Keratinocyte (primary cell): ENCODE measurements around the gene SEMA3F. TPM values are rescaled to one million over a fixed set of nuclear protein-coding genes. Genes with fewer than 3 reads are reported as not detected.

Experiments used
- DNase-seq: peaks from one replicate; pipeline ENCODE4 v3.0.0-alpha.2; 2011; ENCODE audit warnings: low read depth, missing footprints, low spot score
- FAIRE-seq: peaks from 2 replicates; lab custom pipeline; 2011; peaks lifted over from hg19 to GRCh38; lab: Jason Lieb, UNC
- H2AFZ ChIP-seq: 2 replicates; pipeline ENCODE4 v1.6.0; 2012; ENCODE audit warnings: low read length, control low read depth, inconsistent platforms; ENCODE audit not compliant: control insufficient read depth
- H3K27ac ChIP-seq: 2 replicates; pipeline ENCODE4 v1.5.1; 2011; ENCODE audit warnings: low read length; ENCODE audit not compliant: control insufficient read depth, insufficient read depth
- H3K27me3 ChIP-seq: 3 replicates; pipeline ENCODE4 v1.6.0; 2011; ENCODE audit warnings: low read length; ENCODE audit not compliant: control insufficient read depth, insufficient read depth; ENCODE audit errors: extremely low read depth
- H3K36me3 ChIP-seq, 2 experiments: 2 replicates in 1 of 2; 3 replicates in 1 of 2; pipeline ENCODE4 v1.5.1; 2011; ENCODE audit warnings: low read length in 2 of 2, mild to moderate bottlenecking in 1 of 2; ENCODE audit not compliant: control insufficient read depth in 2 of 2, insufficient read depth in 2 of 2; ENCODE audit errors: extremely low read depth in 1 of 2
- H3K4me1 ChIP-seq: 3 replicates; pipeline ENCODE4 v1.5.1; 2011; ENCODE audit warnings: low read length; ENCODE audit not compliant: control insufficient read depth, insufficient read depth; ENCODE audit errors: extremely low read depth
- H3K4me2 ChIP-seq: 3 replicates; pipeline ENCODE4 v1.6.0; 2011; ENCODE audit warnings: low read depth, low read length; ENCODE audit not compliant: control insufficient read depth, insufficient read depth; ENCODE audit errors: extremely low read depth
- H3K4me3 ChIP-seq, 3 experiments: fragments of 200-600 bp in 1 of 3; sonication (generic) in 1 of 3; 2 replicates in 2 of 3; 3 replicates in 1 of 3; pipeline ENCODE4 v1.5.1; 2011 to 2016; ENCODE audit warnings: low read length in 3 of 3, mild to moderate bottlenecking in 3 of 3, control low read depth in 2 of 3, inconsistent platforms in 1 of 3, low read depth in 1 of 3, mixed read lengths in 1 of 3, mixed run types in 1 of 3, moderate library complexity in 1 of 3; ENCODE audit not compliant: control insufficient read depth in 2 of 3, insufficient read depth in 2 of 3; ENCODE audit errors: extremely low read depth in 1 of 3
- H3K79me2 ChIP-seq: 2 replicates; pipeline ENCODE4 v1.6.0; 2012; ENCODE audit warnings: low read length; ENCODE audit not compliant: control insufficient read depth, insufficient read depth
- H3K9ac ChIP-seq: 3 replicates; pipeline ENCODE4 v1.6.0; 2011; ENCODE audit warnings: low read length; ENCODE audit not compliant: control insufficient read depth, insufficient read depth; ENCODE audit errors: extremely low read depth
- H3K9me1 ChIP-seq: 3 replicates; pipeline ENCODE4 v1.6.0; 2011; ENCODE audit warnings: low read length; ENCODE audit not compliant: control insufficient read depth, insufficient read depth; ENCODE audit errors: extremely low read depth
- H3K9me3 ChIP-seq: 2 replicates; pipeline ENCODE4 v1.5.1; 2012; ENCODE audit warnings: low read depth, low read length; ENCODE audit not compliant: control insufficient read depth
- H4K20me1 ChIP-seq: 3 replicates; pipeline ENCODE4 v1.6.0; 2011; ENCODE audit warnings: low read length; ENCODE audit not compliant: control insufficient read depth, insufficient read depth; ENCODE audit errors: extremely low read depth
- EZH2 ChIP-seq: IDR thresholded peaks from one replicate; pipeline ENCODE4 v1.6.1; 2012; ENCODE audit warnings: inconsistent platforms, mild to moderate bottlenecking, low read length, moderate library complexity
- dilution Hi-C: fragments of 300-500 bp; cut with MboI; formaldehyde crosslinking; loops from one replicate; pipeline ENCODE4 v1.7.0; 2020; ENCODE audit warnings: low sequenced_read_pairs; ENCODE audit not compliant: extremely low pct_ligation_motif_present
- polyA plus RNA-seq, 5 experiments: library from polyadenylated mRNA; depleted of rRNA in 3 of 5; stranded (reverse) in 3 of 5; stranded (forward) in 1 of 5; unstranded in 1 of 5; fragments of >200 nt; gene quantifications; 1 replicate in 1 of 5; 2 replicates in 3 of 5; 3 replicates in 1 of 5; pipeline versions ENCODE4 v1.2.1 to v1.2.3, GENCODE V29; 2011 to 2012; ENCODE audit warnings: missing spikeins in 2 of 5, low read depth in 1 of 5, low replicate concordance in 1 of 5
- TF ChIP-seq, protein P1 (sequence below), 3 experiments: IDR thresholded peaks in 1 of 3; conservative IDR thresholded peaks in 1 of 3; optimal IDR thresholded peaks in 1 of 3; 2 replicates in 2 of 3; 3 replicates in 1 of 3; pipeline versions ENCODE3 to v1.5.1; 2011; ENCODE audit warnings: low read length in 3 of 3, mild to moderate bottlenecking in 3 of 3, moderate library complexity in 2 of 3, control low read depth in 1 of 3, inconsistent platforms in 1 of 3; ENCODE audit not compliant: insufficient read depth in 2 of 3; ENCODE audit errors: extremely low read depth in 1 of 3

SEMA3F gene
- polyA plus RNA-seq, 1 donor (not counting 4 experiments of a cell fraction or from before 2014, with no cell fraction given) = 72.8 TPM

DNA sequence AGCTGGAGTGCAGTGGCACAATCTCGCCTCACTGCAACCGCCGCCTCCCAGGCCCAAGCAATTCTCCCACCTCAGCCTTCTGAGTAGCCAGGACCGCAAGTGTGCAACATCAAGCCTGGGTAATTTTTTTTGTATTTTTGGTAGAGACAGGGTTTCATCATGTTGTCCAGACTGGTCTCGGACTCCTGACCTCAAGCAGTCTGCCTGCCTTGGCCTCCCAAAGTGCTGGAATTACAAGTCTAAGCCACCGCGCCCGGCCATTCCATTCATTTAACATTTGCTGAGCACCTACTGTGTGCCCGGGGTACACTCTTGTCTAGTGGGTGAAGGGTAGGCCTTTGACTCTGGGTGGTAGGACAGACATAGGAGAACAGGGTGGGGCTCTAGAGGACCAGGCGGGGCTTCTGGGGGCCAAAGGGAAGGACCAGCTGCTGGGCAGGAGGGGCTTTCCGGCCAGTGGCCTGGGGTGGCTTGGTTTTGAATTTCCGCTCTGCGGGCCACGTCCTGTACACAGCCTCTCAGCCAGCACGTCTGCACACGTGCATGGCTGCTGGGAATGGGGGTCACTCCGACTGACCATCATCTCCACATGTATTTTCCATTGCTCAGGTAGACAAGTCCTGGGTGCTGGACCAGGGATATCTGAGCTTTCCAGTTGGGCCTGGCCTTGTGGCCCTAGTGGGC lies 52.4 kb downstream of the SEMA3F start:
- Histone ChIP-seq H3K27me3 (peaks cover 56% of the 10 kb centered on the region), H3K36me3 (no peaks in the 10 kb centered on the region), H3K4me1 (peaks cover 9% of the 10 kb centered on the region), H3K9ac (no peak overlapping the region), H3K4me3 (no peak overlapping the region), H3K9me3 (no peaks in the 10 kb centered on the region), H4K20me1 (no peaks in the 10 kb centered on the region), H3K4me2 (no peak overlapping the region), H3K27ac (no peak overlapping the region), H3K9me1 (no peaks in the 10 kb centered on the region), H2AFZ (no peak overlapping the region), H3K79me2 (no peaks in the 10 kb centered on the region)
- DNase-seq (no peak), FAIRE-seq (no peak)
- dilution Hi-C loops = no loop called here
- TF ChIP-seq, protein P1, sequence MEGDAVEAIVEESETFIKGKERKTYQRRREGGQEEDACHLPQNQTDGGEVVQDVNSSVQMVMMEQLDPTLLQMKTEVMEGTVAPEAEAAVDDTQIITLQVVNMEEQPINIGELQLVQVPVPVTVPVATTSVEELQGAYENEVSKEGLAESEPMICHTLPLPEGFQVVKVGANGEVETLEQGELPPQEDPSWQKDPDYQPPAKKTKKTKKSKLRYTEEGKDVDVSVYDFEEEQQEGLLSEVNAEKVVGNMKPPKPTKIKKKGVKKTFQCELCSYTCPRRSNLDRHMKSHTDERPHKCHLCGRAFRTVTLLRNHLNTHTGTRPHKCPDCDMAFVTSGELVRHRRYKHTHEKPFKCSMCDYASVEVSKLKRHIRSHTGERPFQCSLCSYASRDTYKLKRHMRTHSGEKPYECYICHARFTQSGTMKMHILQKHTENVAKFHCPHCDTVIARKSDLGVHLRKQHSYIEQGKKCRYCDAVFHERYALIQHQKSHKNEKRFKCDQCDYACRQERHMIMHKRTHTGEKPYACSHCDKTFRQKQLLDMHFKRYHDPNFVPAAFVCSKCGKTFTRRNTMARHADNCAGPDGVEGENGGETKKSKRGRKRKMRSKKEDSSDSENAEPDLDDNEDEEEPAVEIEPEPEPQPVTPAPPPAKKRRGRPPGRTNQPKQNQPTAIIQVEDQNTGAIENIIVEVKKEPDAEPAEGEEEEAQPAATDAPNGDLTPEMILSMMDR (optimal IDR thresholded peaks at IDR 0.05 in 1 of 3, IDR thresholded peaks at IDR 0.05 in 1 of 3, conservative IDR thresholded peaks at IDR 0.05 in 1 of 3; ENCODE audit: extremely low read depth in 1 of 3, insufficient read depth in 2 of 3, low read length in 3 of 3) = no peak
- TF ChIP-seq EZH2 = no peak

DNA sequence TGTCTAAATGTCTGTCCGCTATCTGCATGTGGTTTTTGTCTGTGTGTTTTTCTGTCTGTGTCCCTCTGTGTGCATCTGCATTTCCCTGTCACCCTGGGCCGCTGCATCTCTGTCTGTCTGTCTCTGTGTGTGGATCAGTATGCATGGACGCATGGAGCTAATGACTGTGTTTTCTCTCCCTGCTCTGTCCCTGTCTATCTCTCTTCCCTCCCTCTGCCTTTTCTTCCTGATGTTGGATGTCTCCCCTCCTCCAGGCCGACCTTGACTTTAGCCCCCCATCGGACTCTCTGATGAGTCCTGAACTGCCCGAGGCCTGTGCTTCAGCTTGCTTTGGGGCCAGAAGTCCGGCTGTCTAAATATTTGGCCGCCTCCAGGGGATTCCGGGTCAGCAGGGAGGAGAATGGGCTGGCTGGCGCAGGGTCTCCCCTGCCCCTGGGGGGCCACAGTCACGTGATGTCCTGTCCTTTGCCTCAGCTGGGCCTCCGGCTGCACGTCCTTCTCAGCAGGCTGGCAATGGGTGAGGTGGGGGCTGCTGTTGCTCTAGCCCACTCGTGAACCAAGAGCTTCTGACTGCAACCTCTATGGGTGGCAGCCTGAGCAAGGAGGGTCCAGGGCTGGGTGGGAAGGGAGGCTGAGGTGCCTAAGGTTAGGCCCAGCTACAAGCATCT lies 53.7 kb downstream of the SEMA3F start:
- H3K4me1 ChIP-seq = peaks cover 9% of the 10 kb centered on the region
- no peaks in the 10 kb centered on the region for H3K9me3 ChIP-seq
- no peak overlapping the region for H3K9ac ChIP-seq
- peaks cover 43% of the 10 kb centered on the region for H3K27me3 ChIP-seq
- H3K27ac ChIP-seq = no peak overlapping the region
- TF ChIP-seq, protein P1 (optimal IDR thresholded peaks at IDR 0.05 in 1 of 3, IDR thresholded peaks at IDR 0.05 in 1 of 3, conservative IDR thresholded peaks at IDR 0.05 in 1 of 3; ENCODE audit: extremely low read depth in 1 of 3, insufficient read depth in 2 of 3, low read length in 3 of 3) = no peak
- TF ChIP-seq EZH2 = no peak
- no peak for DNase-seq
- no peaks in the 10 kb centered on the region for H4K20me1 ChIP-seq
- no peak for FAIRE-seq
- no peaks in the 10 kb centered on the region for H3K79me2 ChIP-seq
- no peaks in the 10 kb centered on the region for H3K36me3 ChIP-seq
- H3K9me1 ChIP-seq = no peaks in the 10 kb centered on the region
- dilution Hi-C loops = no loop called here
- H2AFZ ChIP-seq = no peak overlapping the region
- no peak overlapping the region for H3K4me3 ChIP-seq
- no peak overlapping the region for H3K4me2 ChIP-seq
